HCT116 (cell line): ENCODE results near the gene MFSD6. TPM values are rescaled to one million over a fixed set of nuclear protein-coding genes. Genes with fewer than 3 reads are reported as not detected.

Experiments
- ATAC-seq: fragments of 200-7000 bp; cut with Tn5 transposase; 2 replicates; pipeline ENCODE4 v1.9.1; 2020; ENCODE audit warnings: mild to moderate bottlenecking, moderate library complexity
- BruUV-seq: library from RNA; stranded (reverse); fragments of 400-500 nt; replicated peaks from 2 replicates; lab custom pipeline; 2021; lab: Mats Ljungman, UMichigan
- CTCF ChIA-PET: fragments of 300-600 bp; sonication (Branson Sonifier 250); formaldehyde crosslinking; loops from one replicate; lab custom pipeline; 2021; ENCODE audit warnings: antibody characterized with exemption; lab: Charles Lee
- POLR2A ChIA-PET: fragments of 300-600, 350-600 bp; sonication (Branson Sonifier 250); formaldehyde crosslinking; loops from one replicate; lab custom pipeline; 2021; ENCODE audit warnings: antibody characterized with exemption; lab: Charles Lee
- RAD21 ChIA-PET, 2 experiments: fragments of 300-600 bp; sonication (Branson Sonifier 250); formaldehyde crosslinking; loops; one replicate each; lab custom pipeline; 2023; ENCODE audit warnings: low total read pairs in 2 of 2; ENCODE audit not compliant: uncharacterized antibody in 2 of 2, unreplicated experiment in 2 of 2, low non-redundant PET in 1 of 2; lab: Charles Lee
- DNase-seq: peaks from one replicate; pipeline ENCODE4 v3.0.0-alpha.2; 2010; ENCODE audit warnings: low read depth, low spot score
- H2AFZ ChIP-seq: fragments of 200-600 bp; shearing (Covaris generic), sonication (generic); 2 replicates; pipeline ENCODE4 v1.6.1; 2017; ENCODE audit warnings: low read depth, mixed run types, mixed read lengths, antibody characterized with exemption, low read length; ENCODE audit not compliant: poor library complexity, severe bottlenecking
- H3K27ac ChIP-seq: 2 replicates; pipeline ENCODE4 v1.5.1; 2012; ENCODE audit warnings: low read depth, low read length
- H3K27me3 ChIP-seq: fragments of 200-600 bp; sonication (generic); 2 replicates; pipeline ENCODE4 v1.6.1; 2016; ENCODE audit warnings: mixed run types, low read length, mixed read lengths; ENCODE audit not compliant: insufficient read depth
- H3K36me3 ChIP-seq, 2 experiments: fragments of 200-500 bp in 1 of 2; fragments of 200-600 bp in 1 of 2; sonication (Bioruptor generic) in 1 of 2; sonication (generic) in 1 of 2; 2 replicates each; pipeline versions ENCODE4 v1.5.1 to v1.6.1; 2014 to 2016; ENCODE audit warnings: low read length in 2 of 2, inconsistent platforms in 1 of 2, mixed read lengths in 1 of 2, mixed run types in 1 of 2; ENCODE audit not compliant: insufficient read depth in 2 of 2, control insufficient read depth in 1 of 2
- H3K4me1 ChIP-seq, 2 experiments: fragments of 200-600 bp in 1 of 2; sonication (generic) in 1 of 2; 2 replicates each; pipeline versions ENCODE4 v1.5.1 to v1.6.1; 2012 to 2017; ENCODE audit warnings: low read length in 2 of 2, inconsistent platforms in 1 of 2, mild to moderate bottlenecking in 1 of 2, mixed read lengths in 1 of 2, mixed run types in 1 of 2, moderate library complexity in 1 of 2; ENCODE audit not compliant: insufficient read depth in 2 of 2, control insufficient read depth in 1 of 2
- H3K4me2 ChIP-seq: fragments of 200-600 bp; sonication (generic); 2 replicates; pipeline ENCODE4 v1.6.1; 2017; ENCODE audit warnings: mixed run types, low read length, mixed read lengths
- H3K4me3 ChIP-seq, 2 experiments: fragments of 200-600 bp in 1 of 2; sonication (generic) in 1 of 2; replicated peaks in 1 of 2; 2 replicates each; pipeline ENCODE4 v1.5.1; 2011 to 2016; ENCODE audit warnings: low read length in 2 of 2, control low read depth in 1 of 2, low read depth in 1 of 2, mild to moderate bottlenecking in 1 of 2, mixed read lengths in 1 of 2, mixed run types in 1 of 2
- H3K79me2 ChIP-seq: fragments of 200-600 bp; sonication (generic); 2 replicates; pipeline ENCODE4 v1.6.1; 2017; ENCODE audit warnings: mild to moderate bottlenecking, mixed run types, low read length, moderate library complexity, mixed read lengths; ENCODE audit not compliant: insufficient read depth
- H3K9ac ChIP-seq: fragments of 200-600 bp; sonication (generic); 2 replicates; pipeline ENCODE4 v1.6.1; 2016; ENCODE audit warnings: low read length, mixed read lengths
- H3K9me2 ChIP-seq: fragments of 200-600 bp; sonication (generic), shearing (Covaris generic); 2 replicates; pipeline ENCODE4 v1.6.1; 2017; ENCODE audit warnings: mixed run types, mild to moderate bottlenecking, moderate library complexity; ENCODE audit not compliant: insufficient read depth
- H3K9me3 ChIP-seq, 2 experiments: fragments of 200-500 bp in 1 of 2; fragments of 200-600 bp in 1 of 2; sonication (Bioruptor generic) in 1 of 2; sonication (generic) in 1 of 2; 2 replicates each; pipeline ENCODE4 v1.6.1; 2014 to 2017; ENCODE audit warnings: low read length in 2 of 2, mixed read lengths in 2 of 2, inconsistent platforms in 1 of 2, low read depth in 1 of 2, mild to moderate bottlenecking in 1 of 2, mixed run types in 1 of 2, moderate library complexity in 1 of 2; ENCODE audit not compliant: control insufficient read depth in 1 of 2, insufficient read depth in 1 of 2
- H4K20me1 ChIP-seq: fragments of 200-600 bp; sonication (generic), shearing (Covaris generic); 2 replicates; pipeline ENCODE4 v1.6.1; 2017; ENCODE audit warnings: mixed run types, mild to moderate bottlenecking, moderate library complexity; ENCODE audit not compliant: insufficient read depth
- CBX3 ChIP-seq: IDR thresholded peaks from 2 replicates; pipeline ENCODE4 v1.6.1; 2012; ENCODE audit warnings: low read depth
- CEBPB ChIP-seq: IDR thresholded peaks from 2 replicates; pipeline ENCODE4 v1.6.1; 2012; ENCODE audit warnings: low read depth
- CTCF ChIP-seq, 3 experiments: fragments of 200-600 bp in 1 of 3; sonication (generic) in 1 of 3; IDR thresholded peaks in 2 of 3; conservative IDR thresholded peaks in 1 of 3; 2 replicates each; pipeline ENCODE4 v1.5.1; 2012 to 2017; ENCODE audit warnings: low read depth in 2 of 3, low read length in 2 of 3, antibody characterized with exemption in 1 of 3, borderline replicate concordance in 1 of 3, control low read depth in 1 of 3, mild to moderate bottlenecking in 1 of 3, mixed read lengths in 1 of 3, mixed run types in 1 of 3, moderate library complexity in 1 of 3; ENCODE audit not compliant: insufficient read depth in 1 of 3
- EGR1 ChIP-seq: IDR thresholded peaks from 2 replicates; pipeline ENCODE4 v1.6.1; 2012; ENCODE audit warnings: low read depth
- EZH2 ChIP-seq: fragments of 200-600 bp; sonication (generic); IDR thresholded peaks from 2 replicates; pipeline ENCODE4 v1.6.1; 2017; ENCODE audit warnings: antibody characterized with exemption, mixed run types
- EZH2phosphoT487 ChIP-seq: fragments of 200-600 bp; IDR thresholded peaks from 2 replicates; pipeline ENCODE4 v1.6.1; 2018; ENCODE audit warnings: antibody characterized with exemption, borderline replicate concordance
- FOSL1 ChIP-seq: IDR thresholded peaks from 2 replicates; pipeline ENCODE4 v1.6.1; 2012; ENCODE audit warnings: low read depth
- JUND ChIP-seq: IDR thresholded peaks from 2 replicates; pipeline ENCODE4 v1.6.1; 2012
- POLR2A ChIP-seq: IDR thresholded peaks from 2 replicates; pipeline ENCODE4 v1.7.0; 2011; ENCODE audit warnings: borderline replicate concordance; ENCODE audit not compliant: insufficient read depth, insufficient read length; ENCODE audit errors: extremely low read depth
- POLR2AphosphoS5 ChIP-seq: IDR thresholded peaks from 2 replicates; pipeline ENCODE4 v1.6.1; 2011; ENCODE audit warnings: mild to moderate bottlenecking, low read depth, low read length, moderate library complexity
- RAD21 ChIP-seq: IDR thresholded peaks from 2 replicates; pipeline ENCODE4 v1.6.1; 2012; ENCODE audit warnings: low read depth, mild to moderate bottlenecking
- SIN3A ChIP-seq: IDR thresholded peaks from 2 replicates; pipeline ENCODE4 v1.6.1; 2012; ENCODE audit warnings: low read depth
- SRF ChIP-seq: IDR thresholded peaks from 2 replicates; pipeline ENCODE4 v1.6.1; 2012; ENCODE audit warnings: low read depth
- TCF7L2 ChIP-seq: IDR thresholded peaks from 2 replicates; pipeline ENCODE4 v1.7.0; 2011; ENCODE audit warnings: borderline replicate concordance, inconsistent platforms; ENCODE audit not compliant: insufficient read depth, insufficient read length; ENCODE audit errors: extremely low read depth
- YY1 ChIP-seq: IDR thresholded peaks from 2 replicates; pipeline ENCODE4 v1.6.1; 2011; ENCODE audit warnings: low read length, low read depth, moderate library complexity, mild to moderate bottlenecking; ENCODE audit not compliant: insufficient replicate concordance; ENCODE audit errors: extremely low read depth
- ZBTB33 ChIP-seq: IDR thresholded peaks from 2 replicates; pipeline ENCODE4 v1.6.1; 2011; ENCODE audit warnings: mild to moderate bottlenecking, low read length, moderate library complexity; ENCODE audit not compliant: insufficient replicate concordance; ENCODE audit errors: extremely low read depth
- ZFX ChIP-seq: fragments of 450-650 bp; IDR thresholded peaks from 2 replicates; pipeline ENCODE4 v1.6.1; 2017
- ZNF274 ChIP-seq: fragments of 200-500 bp; sonication (Bioruptor generic); IDR thresholded peaks from 2 replicates; pipeline ENCODE4 v1.6.1; 2014; ENCODE audit warnings: mild to moderate bottlenecking, low read depth, low read length, inconsistent platforms
- intact Hi-C: fragments of 100-400 bp; cut with micrococcal nuclease; formaldehyde crosslinking; loops from 2 replicates; pipeline ENCODE4 v1.10.0; 2022
- total RNA-seq: library from RNA; stranded (reverse); gene quantifications from one replicate; pipeline ENCODE4 v1.2.1, GENCODE V29; 2021; ENCODE audit not compliant: unreplicated experiment
- TF ChIP-seq, protein P1 (sequence below): IDR thresholded peaks from 2 replicates; pipeline ENCODE4 v1.6.1; 2012
- TF ChIP-seq, protein P2 (sequence below): IDR thresholded peaks from 2 replicates; pipeline ENCODE4 v1.6.1; 2012

MFSD6 gene
- total RNA-seq, 1 experiment from 2014 or later, result 18.6 TPM

DNA sequence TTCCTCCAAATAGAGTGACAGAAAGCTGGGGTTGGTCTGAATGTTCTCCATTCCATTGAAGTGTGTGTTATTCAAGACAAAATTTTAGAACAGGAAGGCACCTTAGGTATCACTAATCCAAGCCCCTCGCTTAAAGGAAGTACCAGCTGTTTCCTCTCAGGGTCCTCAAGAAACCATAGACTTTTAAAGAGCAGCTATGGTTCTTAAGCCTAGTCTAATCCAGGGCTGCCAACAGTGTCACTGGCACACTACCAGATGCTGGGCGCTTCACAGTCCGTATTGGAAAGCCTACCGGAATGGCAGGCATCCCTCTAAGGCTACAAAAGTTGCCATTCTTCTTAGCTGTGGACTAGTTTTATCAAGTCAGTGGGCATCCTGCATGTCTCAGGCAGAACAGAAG lies 124.4 kb downstream of the MFSD6 start:
- Histone ChIP-seq H3K4me1 (peaks cover 8 to 40% of the 10 kb centered on the region in 2 experiments; a peak in 3 of 4 replicates), H3K27ac (no peak overlapping the region), H3K36me3 (peaks cover 0 to 5% of the 10 kb centered on the region in 2 experiments; a peak in 1 of 4 replicates), H3K4me2 (no peak overlapping the region), H2AFZ (no peak overlapping the region), H3K9me2 (no peaks in the 10 kb centered on the region), H3K9me3 (peaks cover 0 to 8% of the 10 kb centered on the region in 2 experiments; a peak in 1 of 4 replicates), H3K79me2 (peaks cover 7% of the 10 kb centered on the region; the same call in 1 of the 2 replicates), H3K27me3 (no peaks in the 10 kb centered on the region), H4K20me1 (no peaks in the 10 kb centered on the region), H3K4me3 (no peak overlapping the region), H3K9ac (no peak overlapping the region)
- intact Hi-C loops, result loop anchor here (5.0 kb wide), 1 partner anchor 310 kb away; no protein-coding TSS in a partner anchor
- BruUV-seq, result no TSS peak
- POLR2A ChIA-PET, result no interaction called here
- DNase-seq (no peak), ATAC-seq (no peak)
- CTCF ChIA-PET, result no interaction called here
- TF ChIP-seq POLR2A (no peak), ZBTB33 (no peak), EZH2 (no peak), POLR2AphosphoS5 (no peak), YY1 (no peak), JUND (no peak), RAD21 (no peak), SIN3A (no peak), FOSL1 (no peak), EZH2phosphoT487 (no peak), EGR1 (no peak), CEBPB (no peak), ZNF274 (no peak), CTCF (IDR thresholded peaks at IDR 0.05 in 2 of 3, conservative IDR thresholded peaks at IDR 0.05 in 1 of 3; ENCODE audit: borderline replicate concordance in 1 of 3, insufficient read depth in 1 of 3, low read depth in 2 of 3, low read length in 2 of 3) (no peak), CBX3 (no peak), TCF7L2 (no peak), SRF (no peak), ZFX (no peak)
- TF ChIP-seq, protein P1, sequence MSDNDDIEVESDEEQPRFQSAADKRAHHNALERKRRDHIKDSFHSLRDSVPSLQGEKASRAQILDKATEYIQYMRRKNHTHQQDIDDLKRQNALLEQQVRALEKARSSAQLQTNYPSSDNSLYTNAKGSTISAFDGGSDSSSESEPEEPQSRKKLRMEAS, result no peak
- TF ChIP-seq, protein P2, sequence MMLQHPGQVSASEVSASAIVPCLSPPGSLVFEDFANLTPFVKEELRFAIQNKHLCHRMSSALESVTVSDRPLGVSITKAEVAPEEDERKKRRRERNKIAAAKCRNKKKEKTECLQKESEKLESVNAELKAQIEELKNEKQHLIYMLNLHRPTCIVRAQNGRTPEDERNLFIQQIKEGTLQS, result no peak
- RAD21 ChIA-PET, result no interaction called here
